HG03064 (cell line): Measurements from ENCODE around the gene PRKD1.
"Not testable (repeated sequence)": the region's sequence is repeated elsewhere in the genome, so short reads cannot be mapped to it uniquely, and the experiment has no call there.

ENCODE experiments used
- ATAC-seq: cut with Tn5 transposase; IDR thresholded peaks from one replicate; pipeline ENCODE4 v1.9.1; 2021; ENCODE audit warnings: low read depth; ENCODE audit not compliant: unreplicated experiment

The PRKD1 gene

DNA sequence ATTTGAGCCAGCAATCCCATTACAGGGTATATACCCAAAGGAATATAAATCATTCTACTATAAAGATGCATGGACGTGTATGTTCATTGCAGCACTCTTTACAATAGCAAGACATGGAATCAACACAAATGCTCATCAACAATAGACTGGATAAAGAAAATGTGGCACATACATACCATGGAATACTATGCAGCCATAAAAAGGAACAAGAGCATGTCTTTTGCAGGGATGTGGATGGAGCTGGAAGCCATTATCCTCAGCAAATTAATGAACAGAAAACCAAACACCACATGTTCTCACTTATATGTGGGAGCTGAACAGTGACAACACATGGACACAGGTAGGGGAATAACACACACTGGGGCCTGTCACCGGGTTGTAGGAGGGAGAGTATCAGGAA lies 238.1 kb downstream of the PRKD1 start:
- ATAC-seq: not testable (repeated sequence)

DNA sequence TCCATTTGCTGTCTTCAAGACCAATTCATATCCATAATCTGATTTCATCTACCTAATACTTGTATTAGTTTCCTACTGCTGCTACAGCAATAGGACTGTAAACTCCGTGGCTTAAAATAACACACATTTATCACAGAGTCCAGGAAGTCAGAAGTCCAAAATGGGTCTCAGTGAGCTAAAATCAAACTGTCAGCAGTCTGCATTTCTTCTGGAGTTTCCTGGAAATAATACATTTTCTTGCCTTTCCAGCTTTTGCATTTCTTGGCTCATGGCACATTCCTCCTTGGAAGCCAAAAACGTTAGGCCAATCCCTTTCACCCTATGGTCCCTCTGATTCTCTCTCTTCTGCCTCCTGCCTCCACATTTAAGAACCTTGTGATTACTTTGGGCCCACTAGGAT lies 239.8 kb downstream of the PRKD1 start:
- ATAC-seq: no peak

DNA sequence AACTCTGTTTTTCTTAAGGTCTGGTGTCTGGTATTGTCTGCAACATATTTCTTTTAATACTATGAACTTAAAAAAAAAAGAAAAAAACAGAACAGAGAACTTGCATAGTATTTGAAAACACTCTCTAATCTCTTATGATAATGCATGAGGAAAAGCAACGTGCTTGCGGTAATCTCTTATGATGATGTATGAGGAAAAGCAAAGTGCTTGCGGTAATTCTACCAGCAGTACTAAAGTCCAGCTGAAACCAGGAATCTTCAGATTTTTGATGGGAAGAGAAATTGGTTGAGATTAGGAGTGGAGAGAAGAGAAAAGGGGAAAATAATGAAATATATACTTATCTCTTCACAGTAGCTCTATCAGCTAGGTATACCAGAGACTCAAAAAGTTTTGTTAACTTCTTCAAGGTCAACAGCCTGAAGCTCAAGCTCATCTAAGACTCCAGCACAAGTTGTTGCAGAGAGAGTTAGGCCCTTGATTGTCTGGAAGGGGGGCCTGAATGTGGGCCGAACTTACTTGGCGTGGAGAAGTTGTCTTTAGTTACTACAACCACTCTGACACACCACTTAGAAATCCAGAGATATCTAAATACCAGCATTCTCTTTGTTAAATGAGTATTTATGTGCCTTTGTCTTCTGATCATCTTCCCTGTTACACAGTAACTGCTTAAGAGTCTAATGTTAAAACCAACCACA lies 240.4 kb downstream of the PRKD1 start:
- ATAC-seq: no peak

DNA sequence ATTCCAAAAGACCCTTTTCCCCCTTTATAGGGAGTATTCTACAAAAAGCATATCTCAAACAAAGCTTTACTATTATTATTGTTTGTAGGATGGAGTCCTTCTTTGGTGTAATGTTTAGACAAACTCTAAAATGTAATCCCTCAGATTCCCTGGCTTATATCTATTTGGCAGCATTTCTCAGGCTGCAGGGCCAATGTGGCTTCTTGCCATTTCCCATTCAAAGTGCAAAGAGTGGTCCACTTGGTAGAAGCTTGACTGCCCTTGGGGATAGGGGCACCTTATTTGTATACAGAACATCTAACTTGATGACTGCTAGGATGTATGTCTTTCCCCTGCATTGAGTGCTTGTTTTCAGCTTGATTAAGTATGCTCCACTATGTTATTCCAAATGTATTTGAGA lies 242.7 kb downstream of the PRKD1 start:
- ATAC-seq: no peak

DNA sequence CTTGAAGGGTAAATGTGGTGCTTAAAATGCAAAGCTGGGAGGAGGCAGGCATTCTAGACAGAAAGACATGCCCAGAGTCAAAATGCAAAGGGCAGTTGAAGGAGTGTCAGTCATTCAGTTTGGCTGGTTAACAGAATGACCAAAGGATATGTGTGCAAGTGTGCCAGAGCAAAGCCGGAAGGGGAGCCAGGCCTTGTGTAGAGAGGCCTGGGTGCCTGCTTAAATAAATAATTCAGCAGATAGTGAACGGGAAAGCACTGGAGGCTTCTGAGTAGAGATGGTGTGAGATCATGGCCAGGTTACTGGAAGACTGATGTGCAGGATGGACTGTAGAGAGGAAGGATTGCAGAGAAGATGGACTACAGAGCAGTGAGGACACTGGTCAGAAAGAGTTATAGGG lies 244.9 kb downstream of the PRKD1 start:
- no peak for ATAC-seq

DNA sequence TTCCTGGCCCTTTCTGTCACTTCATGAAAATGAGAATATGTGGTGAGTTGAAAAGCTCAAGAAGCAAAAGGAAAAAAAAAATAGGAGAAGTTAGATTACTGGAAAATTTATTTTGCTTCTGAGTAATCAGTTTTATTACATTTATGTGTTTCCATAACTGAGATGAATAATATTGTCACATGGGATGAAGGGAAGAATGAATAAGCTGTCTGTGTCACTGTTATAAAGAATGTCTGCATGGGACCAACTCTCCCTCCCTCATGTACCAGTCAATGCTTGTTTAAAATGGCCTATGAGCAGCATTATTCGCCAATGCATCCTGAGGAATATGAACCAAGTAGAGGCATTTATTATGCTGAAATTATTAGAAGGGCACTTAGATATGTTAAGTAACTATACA lies 246.3 kb downstream of the PRKD1 start:
- ATAC-seq: no peak

DNA sequence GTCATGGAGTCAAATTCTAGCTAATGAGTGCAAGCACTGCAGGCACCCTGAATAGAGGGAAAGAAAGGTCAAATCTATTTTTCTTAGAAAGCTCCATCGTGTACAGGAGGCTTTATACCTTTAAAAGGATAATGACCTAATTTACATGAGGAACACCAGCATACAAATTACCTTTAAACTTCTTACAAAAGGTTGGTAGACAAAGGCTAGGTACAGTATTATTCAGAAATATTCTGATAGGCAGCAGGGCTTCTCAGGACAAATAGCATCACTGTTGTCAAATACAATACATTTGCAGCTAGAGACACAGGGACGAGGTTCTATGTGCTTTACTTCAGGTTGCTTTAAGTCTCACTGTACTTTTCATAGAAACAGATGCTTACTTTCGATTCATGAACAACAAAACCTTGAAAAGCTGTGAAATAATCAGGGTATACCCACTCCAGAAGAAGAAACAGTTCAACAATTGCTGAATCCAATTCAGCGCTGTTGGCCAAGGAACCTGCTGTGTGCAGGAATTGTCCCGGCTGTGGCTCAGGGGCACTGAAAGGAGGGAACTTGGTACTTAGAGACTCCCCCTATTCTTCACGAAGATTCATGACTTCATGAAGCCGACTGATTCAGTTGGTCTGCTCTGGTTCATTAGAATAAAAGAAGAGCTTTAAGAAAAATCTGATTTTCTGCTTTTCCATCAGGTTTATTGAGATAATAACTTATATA lies 252.9 kb downstream of the PRKD1 start:
- ATAC-seq: no peak

DNA sequence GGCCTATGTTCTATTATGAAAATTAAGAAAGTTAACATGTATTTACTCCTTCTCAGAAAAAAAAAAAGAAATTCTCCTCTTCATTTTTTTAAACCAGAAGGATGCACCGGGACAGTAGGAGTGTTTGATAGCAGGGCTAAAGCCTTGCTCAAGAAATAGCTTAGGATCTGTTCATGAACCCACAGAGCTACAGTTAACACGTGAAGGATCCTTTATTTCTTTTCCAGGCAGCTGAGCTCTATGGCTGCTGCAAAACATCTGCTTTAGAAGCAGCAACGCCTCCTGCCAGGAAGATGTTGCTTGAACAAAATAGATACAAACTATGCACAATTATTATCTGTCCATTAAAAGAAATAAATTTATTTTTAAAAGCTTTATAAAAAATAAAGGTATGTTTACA lies 254.8 kb downstream of the PRKD1 start:
- no peak for ATAC-seq

DNA sequence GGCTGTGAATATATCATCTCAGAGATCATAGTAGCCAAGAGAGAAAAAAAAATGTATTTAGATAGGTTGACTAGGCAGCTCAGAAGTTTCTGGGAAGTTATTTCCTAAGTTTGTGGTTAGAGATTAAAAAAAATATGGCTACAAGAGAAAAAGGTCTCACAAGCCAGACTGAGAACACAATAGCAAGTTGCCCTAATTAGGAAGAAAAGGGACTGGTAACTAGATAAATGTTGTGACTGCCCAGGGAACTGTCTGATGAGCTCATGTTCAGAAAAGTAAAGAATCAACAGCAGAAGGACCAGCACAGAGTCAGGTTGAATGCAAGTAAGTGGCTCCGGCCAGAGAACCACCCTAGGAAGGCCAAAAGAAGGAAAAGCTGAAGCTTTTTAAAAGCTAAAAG lies 256.6 kb downstream of the PRKD1 start:
- ATAC-seq: no peak

DNA sequence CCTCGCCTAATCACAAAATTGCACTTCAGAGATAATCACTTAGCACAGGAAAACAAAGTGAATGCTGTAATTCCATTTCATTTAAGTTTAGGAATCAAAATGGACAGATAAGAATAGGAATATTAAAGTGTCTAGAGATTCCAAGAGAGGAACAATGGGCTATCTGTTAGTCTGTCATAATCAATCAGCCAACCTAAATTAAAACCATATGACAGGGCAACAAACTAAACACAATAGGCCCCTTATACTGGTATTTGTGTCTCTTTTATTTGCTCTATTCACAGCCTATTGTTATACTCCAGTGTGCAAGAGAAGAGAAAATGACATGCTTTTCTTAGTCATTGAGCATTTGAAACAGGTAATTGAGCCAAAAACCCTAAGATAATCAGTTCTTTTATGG lies 259.4 kb downstream of the PRKD1 start:
- no peak for ATAC-seq

DNA sequence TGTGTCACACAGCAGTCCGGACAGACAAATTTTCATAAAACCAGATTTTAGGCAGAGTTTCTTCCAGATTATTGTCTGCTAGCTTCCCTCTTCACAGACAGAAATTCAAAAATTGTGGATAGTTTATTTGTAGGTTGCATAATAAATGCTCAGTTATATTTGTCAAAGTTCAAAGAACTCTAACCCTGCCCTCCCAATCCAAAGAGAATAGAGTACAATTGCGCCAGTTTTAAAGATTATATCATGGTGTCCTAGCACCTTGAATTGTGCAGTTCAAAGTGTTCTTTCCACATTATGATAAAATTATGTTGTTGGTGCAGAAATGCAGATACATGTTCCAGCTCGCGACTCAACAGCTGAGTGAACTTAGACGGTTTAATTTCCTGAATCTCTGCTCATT lies 263.1 kb downstream of the PRKD1 start:
- ATAC-seq: no peak

DNA sequence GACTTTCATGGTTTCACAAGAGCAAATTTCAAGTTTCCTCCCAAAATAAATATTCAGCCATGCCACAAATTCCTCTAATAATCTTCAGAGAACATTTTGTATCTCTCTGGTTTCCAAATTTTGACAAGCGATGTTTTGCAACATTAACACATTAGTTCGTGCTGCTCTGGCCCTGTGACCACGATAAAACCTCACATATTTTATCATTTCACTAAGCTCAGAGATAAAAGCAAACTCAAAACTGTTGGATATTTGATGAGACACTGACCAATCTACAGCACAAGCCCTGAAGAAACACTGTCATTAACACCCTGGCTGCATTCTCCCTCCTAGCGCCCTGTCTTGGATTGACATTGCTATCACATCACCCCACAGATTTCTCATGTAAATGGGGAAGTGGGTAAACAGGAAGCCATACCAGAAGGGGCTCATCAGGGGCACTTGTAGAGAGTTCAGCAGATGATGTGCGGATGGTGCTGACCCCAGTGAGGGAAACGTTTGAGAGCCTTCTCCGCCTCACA lies 264.3 kb downstream of the PRKD1 start:
- no peak for ATAC-seq

DNA sequence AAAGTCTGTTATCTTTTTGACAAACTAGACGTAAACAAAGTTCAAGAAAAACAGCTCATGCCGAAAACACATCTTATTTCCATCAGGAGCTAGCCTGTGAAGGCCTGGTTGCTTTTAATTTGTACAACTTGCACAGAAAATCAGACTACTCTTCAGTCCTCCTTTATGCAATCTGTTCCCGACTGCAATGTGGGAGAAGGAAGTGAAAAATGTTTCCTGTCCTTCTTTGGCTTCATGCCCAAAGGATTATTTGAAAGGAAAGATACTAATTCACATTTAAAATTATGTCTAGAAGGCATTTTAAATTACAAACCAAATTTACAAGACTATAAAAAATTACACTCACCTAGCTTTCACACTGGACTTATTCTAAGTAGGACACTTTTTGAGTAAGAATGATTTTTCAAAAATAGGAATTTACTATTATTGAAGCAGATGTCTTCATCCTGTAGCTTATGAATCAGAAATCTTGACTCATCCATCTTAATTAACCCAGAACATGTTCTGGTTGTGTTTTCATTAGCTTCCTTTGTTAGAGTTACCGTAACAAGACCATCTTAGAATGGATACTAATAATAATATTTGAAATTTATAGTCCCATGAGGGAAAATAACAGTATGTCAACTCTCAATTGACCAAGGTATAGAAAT lies 272.6 kb downstream of the PRKD1 start:
- no peak for ATAC-seq

DNA sequence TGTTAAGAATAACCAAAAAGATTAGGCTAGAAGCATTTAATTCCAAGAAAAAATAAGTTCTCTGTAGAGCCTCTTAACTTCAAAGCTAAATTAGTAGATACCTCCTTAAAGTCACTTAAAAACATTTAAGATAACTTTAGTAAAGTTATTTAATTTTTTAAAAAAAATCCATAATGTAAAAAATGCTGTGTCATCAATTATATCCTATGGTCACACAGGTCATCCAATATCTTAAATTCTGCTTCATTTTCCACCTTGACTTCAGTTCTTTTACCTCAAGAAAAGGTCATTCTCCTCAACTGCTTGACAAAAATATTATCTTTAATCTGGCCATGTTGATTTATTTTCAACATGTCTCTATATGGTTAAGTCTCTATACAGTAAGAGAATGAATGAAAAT lies 274.3 kb downstream of the PRKD1 start:
- no peak for ATAC-seq

DNA sequence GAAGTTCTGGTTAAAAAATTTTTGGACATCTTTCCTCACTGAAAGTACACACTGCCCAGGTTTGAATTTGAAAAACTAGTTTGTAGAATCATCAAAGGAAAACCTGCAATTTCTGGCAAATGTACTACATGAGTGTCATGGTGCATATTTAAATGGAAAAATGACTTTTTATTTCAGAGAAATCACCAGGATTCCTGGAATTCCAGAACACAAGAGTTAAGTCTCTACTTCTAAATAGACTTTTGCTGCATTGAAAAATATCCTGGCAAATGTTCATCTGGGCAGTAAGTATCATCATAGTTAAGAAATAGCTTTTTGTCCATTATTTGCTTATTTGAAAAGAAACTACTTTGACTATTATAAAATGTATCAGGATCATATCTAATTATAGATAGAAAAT lies 275.1 kb downstream of the PRKD1 start:
- no peak for ATAC-seq

DNA sequence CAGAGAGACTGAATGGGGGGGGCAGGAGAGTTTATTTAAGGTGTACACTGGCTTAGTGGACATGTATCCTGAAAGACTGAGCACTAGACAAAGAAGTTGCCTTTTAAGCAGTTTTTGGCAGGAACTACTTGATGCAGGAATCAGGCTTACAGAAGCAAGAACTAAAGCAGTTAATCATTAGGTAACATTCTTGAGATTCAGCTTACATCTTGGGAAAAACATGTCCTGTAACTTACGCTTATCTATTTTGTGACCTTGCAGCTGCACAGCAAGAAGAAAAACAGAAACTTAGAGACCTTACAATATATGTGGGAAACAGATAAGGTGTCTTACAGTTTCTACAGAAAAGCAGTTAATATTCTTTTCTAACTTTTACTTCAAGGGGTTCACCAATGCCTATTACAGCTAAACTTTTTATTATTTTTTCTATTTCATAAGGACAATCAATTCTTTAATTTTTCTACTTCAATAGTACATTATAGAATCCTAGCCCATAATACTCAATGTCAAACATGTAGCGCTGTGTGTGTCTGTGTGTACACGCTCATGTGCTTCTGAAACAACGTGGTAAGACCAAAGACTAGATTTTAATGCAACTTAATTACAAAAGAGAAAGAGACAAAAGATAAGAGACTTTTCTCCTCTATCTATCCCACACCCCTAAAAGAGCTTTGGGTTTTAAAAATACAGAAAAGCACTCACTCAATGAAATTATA lies 276.9 kb downstream of the PRKD1 start:
- ATAC-seq: no peak

DNA sequence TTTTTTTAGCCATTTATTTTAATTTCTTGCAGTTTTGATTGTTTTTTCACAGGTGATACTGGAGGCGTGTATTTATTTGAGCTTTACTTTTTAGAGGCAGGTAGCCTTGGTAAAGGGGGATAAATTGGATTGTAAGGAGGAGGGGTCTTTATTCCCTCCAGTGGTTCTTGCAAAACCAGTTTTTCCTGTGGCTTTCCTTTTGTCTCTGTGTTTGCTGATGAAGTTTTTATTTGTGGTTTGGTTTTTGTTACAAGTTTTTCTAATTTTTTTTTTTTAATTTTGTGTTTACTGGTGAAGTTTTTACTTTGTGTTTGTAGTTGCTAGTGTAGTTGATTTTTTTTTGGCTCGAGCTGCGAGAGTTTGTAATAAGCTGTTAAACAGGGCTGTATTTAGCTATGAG lies 278.5 kb downstream of the PRKD1 start:
- ATAC-seq: no peak

DNA sequence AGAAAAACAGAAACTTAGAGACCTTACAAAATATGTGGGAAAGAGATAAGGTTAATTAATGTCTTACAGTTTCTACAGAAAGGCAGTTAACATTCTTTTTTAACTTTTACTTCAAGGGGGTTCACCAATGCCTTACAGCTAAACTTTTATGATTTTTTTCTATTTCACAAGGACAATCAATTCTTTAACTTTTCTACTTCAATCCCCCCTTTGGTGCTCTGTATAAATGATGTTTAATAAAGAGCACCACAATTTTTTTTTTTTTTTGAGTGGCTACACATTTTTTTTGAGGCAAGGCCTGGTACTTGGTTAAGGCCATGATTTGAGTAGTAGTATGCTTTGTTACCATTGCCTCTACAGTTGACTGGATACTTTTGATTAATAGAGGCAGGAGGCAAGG lies 279.6 kb downstream of the PRKD1 start:
- ATAC-seq: no peak

DNA sequence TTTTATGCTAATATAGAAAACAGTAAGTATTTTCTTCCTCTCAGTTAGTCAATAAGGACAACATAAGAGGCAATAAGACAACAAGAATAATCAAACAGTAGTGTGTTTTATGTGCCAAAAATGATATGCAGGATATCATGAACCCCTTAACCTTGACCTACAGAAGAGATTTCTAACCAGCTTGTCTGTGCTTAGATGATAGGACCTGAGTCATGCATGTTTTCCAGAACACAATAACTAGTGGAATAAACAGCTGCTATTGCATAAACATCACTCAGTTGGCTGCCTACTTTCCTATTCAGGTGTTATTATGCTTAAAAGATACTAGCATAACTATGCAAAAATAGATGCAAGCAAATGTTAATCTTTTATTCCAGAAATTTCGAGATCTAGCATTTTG lies 282.5 kb downstream of the PRKD1 start:
- no peak for ATAC-seq

DNA sequence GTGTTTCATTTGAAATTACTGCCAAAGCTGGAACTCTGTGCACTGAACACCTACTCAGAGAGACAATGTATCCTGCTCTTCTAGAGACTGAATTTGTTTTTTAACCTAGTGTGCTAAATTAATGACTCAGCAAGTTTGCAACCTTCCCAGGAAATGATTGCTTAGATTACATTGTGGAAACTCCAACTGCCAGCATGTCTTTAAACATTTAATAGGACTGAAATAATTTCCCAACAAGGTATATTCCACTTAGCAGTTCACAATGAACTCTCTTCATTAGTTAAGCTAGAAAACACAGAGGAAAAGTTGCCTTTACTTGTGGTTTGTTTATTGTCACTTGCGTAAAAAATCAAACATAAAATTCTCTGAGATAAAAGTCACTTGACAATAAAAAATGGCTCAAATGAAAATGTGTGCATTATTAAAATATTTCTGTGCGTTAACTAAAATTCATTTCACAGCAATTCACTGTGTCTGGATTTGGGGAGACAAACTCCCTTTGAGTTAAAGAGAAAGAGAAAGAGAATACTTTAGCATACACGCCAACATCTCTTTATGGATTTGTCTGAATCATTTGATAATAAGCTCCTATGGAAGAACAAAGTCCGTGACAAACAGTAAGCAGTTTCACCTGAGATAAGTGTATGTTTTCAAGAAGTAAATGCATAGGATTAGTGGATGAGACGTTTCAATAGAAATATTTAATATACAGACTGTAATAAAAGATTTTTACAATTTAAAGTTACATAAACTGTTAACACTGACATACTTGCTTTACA lies 284.0 kb downstream of the PRKD1 start:
- ATAC-seq: no peak
